H9 (cell line): ENCODE measurements around the gene FRRS1. TPM values are rescaled to one million over a fixed set of nuclear protein-coding genes. Genes with fewer than 3 reads are reported as not detected.

ENCODE experiments used
- DNase-seq: peaks from one replicate; pipeline ENCODE4 v3.0.0-alpha.2; 2017
- H2AFZ ChIP-seq: one replicate; pipeline ENCODE4 v1.6.1; 2013; ENCODE audit warnings: mild to moderate bottlenecking, low read length, control low read depth, moderate library complexity
- H2AK5ac ChIP-seq: 2 replicates; pipeline ENCODE4 v1.6.1; 2013; ENCODE audit warnings: low read length, control low read depth, mixed read lengths; ENCODE audit not compliant: insufficient read length
- H2BK120ac ChIP-seq: one replicate; pipeline ENCODE4 v1.6.1; 2013; ENCODE audit warnings: low read depth, mild to moderate bottlenecking, low read length, control low read depth, inconsistent platforms; ENCODE audit not compliant: poor library complexity, severe bottlenecking
- H2BK12ac ChIP-seq: 2 replicates; pipeline ENCODE4 v1.6.1; 2013; ENCODE audit warnings: low read length, control low read depth, mixed read lengths, low read depth; ENCODE audit not compliant: insufficient read length
- H2BK15ac ChIP-seq: 2 replicates; pipeline ENCODE4 v1.6.1; 2013; ENCODE audit warnings: low read depth, low read length, control low read depth
- H2BK20ac ChIP-seq: one replicate; pipeline ENCODE4 v1.6.1; 2013; ENCODE audit warnings: low read depth, mild to moderate bottlenecking, low read length, control low read depth, inconsistent platforms; ENCODE audit not compliant: poor library complexity, severe bottlenecking
- H2BK5ac ChIP-seq: 2 replicates; pipeline ENCODE4 v1.6.1; 2013; ENCODE audit warnings: low read length, control low read depth, mixed read lengths; ENCODE audit not compliant: insufficient read length
- H3K14ac ChIP-seq: 2 replicates; pipeline ENCODE4 v1.6.1; 2013; ENCODE audit warnings: low read length, control low read depth; ENCODE audit not compliant: insufficient read depth
- H3K18ac ChIP-seq: 2 replicates; pipeline ENCODE4 v1.6.1; 2013; ENCODE audit warnings: low read depth, mild to moderate bottlenecking, mixed read lengths, low read length, control low read depth; ENCODE audit not compliant: insufficient read length
- H3K23ac ChIP-seq: 2 replicates; pipeline ENCODE4 v1.6.1; 2013; ENCODE audit warnings: low read length, control low read depth, mixed read lengths, low read depth; ENCODE audit not compliant: insufficient read length
- H3K23me2 ChIP-seq: 2 replicates; pipeline ENCODE4 v1.6.1; 2013; ENCODE audit warnings: low read depth, mild to moderate bottlenecking, mixed read lengths, low read length, control low read depth; ENCODE audit not compliant: insufficient read length, poor library complexity, severe bottlenecking
- H3K27ac ChIP-seq: 2 replicates; pipeline ENCODE4 v1.5.1; 2013; ENCODE audit warnings: low read length, control low read depth, mixed read lengths, low read depth; ENCODE audit not compliant: insufficient read length
- H3K27me3 ChIP-seq: 2 replicates; pipeline ENCODE4 v1.6.1; 2013; ENCODE audit warnings: low read length, control low read depth, inconsistent platforms; ENCODE audit not compliant: insufficient read depth
- H3K4ac ChIP-seq: 2 replicates; pipeline ENCODE4 v1.6.1; 2013; ENCODE audit warnings: low read depth, mild to moderate bottlenecking, control low read depth, inconsistent platforms, low read length, moderate library complexity
- H3K4me1 ChIP-seq: 2 replicates; pipeline ENCODE4 v1.6.1; 2013; ENCODE audit warnings: low read length, control low read depth, inconsistent platforms; ENCODE audit not compliant: insufficient read depth
- H3K4me2 ChIP-seq: 2 replicates; pipeline ENCODE4 v1.6.1; 2013; ENCODE audit warnings: low read length, control low read depth, mixed read lengths; ENCODE audit not compliant: insufficient read length, insufficient read depth
- H3K56ac ChIP-seq: 2 replicates; pipeline ENCODE4 v1.6.1; 2013; ENCODE audit warnings: low read depth, mild to moderate bottlenecking, mixed read lengths, low read length, control low read depth; ENCODE audit not compliant: insufficient read length
- H3K79me1 ChIP-seq: 2 replicates; pipeline ENCODE4 v1.6.1; 2013; ENCODE audit warnings: low read depth, mild to moderate bottlenecking, moderate library complexity, low read length, control low read depth, inconsistent platforms; ENCODE audit not compliant: insufficient read depth, poor library complexity, severe bottlenecking
- H3K79me2 ChIP-seq: 2 replicates; pipeline ENCODE4 v1.6.1; 2013; ENCODE audit warnings: low read length, control low read depth, inconsistent platforms; ENCODE audit not compliant: insufficient read depth
- H3K9ac ChIP-seq: 2 replicates; pipeline ENCODE4 v1.6.1; 2013; ENCODE audit warnings: low read length, control low read depth, mixed read lengths; ENCODE audit not compliant: insufficient read length; ENCODE audit errors: extremely low read depth
- H3K9me3 ChIP-seq: one replicate; pipeline ENCODE4 v1.6.1; 2013; ENCODE audit warnings: low read depth, low read length, inconsistent platforms; ENCODE audit not compliant: control insufficient read depth
- H3T11ph ChIP-seq: one replicate; pipeline ENCODE4 v1.6.1; 2013; ENCODE audit warnings: mild to moderate bottlenecking, low read length, control low read depth, inconsistent platforms
- H4K20me1 ChIP-seq: one replicate; pipeline ENCODE4 v1.6.1; 2013; ENCODE audit not compliant: control insufficient read depth, insufficient read length, insufficient read depth
- H4K5ac ChIP-seq: 2 replicates; pipeline ENCODE4 v1.6.1; 2013; ENCODE audit warnings: low read depth, mild to moderate bottlenecking, mixed read lengths, low read length, control low read depth; ENCODE audit not compliant: insufficient read length
- H4K8ac ChIP-seq: replicated peaks from 2 replicates; pipeline ENCODE4 v1.6.1; 2013; ENCODE audit warnings: low read length, control low read depth, mixed read lengths, low read depth; ENCODE audit not compliant: insufficient read length
- H4K91ac ChIP-seq: 2 replicates; pipeline ENCODE4 v1.6.1; 2013; ENCODE audit warnings: low read depth, mild to moderate bottlenecking, moderate library complexity, mixed read lengths, low read length, control low read depth; ENCODE audit not compliant: insufficient read length
- H3K27ac Mint-ChIP-seq, 3 experiments: 2 replicates in 2 of 3; 3 replicates in 1 of 3; pipeline ENCODE4 v1.8.0; 2020 to 2021; ENCODE audit warnings: mixed read lengths in 3 of 3, mild to moderate bottlenecking in 1 of 3, moderate library complexity in 1 of 3
- H3K27me3 Mint-ChIP-seq: 2 replicates; pipeline ENCODE4 v1.8.0; 2021; ENCODE audit warnings: low read depth, mild to moderate bottlenecking, moderate library complexity, mixed read lengths
- H3K36me3 Mint-ChIP-seq, 3 experiments: 2 replicates in 2 of 3; 3 replicates in 1 of 3; pipeline ENCODE4 v1.8.0; 2020 to 2021; ENCODE audit warnings: low read depth in 3 of 3, mixed read lengths in 3 of 3; ENCODE audit not compliant: insufficient read depth in 1 of 3
- H3K4me1 Mint-ChIP-seq, 2 experiments: 2 replicates each; pipeline ENCODE4 v1.8.0; 2020; ENCODE audit warnings: mixed read lengths in 2 of 2
- H3K4me3 Mint-ChIP-seq, 2 experiments: 2 replicates in 1 of 2; 3 replicates in 1 of 2; pipeline ENCODE4 v1.8.0; 2020 to 2021; ENCODE audit warnings: mild to moderate bottlenecking in 2 of 2, mixed read lengths in 2 of 2, moderate library complexity in 1 of 2
- H3K9me3 Mint-ChIP-seq, 2 experiments: 2 replicates in 1 of 2; 3 replicates in 1 of 2; pipeline ENCODE4 v1.8.0; 2020; ENCODE audit warnings: mild to moderate bottlenecking in 2 of 2, mixed read lengths in 2 of 2, moderate library complexity in 1 of 2
- WGBS: extraction: QIAGEN DNeasy Blood & Tissue Kit; methylation state at CpG from one replicate; pipeline ENCODE4 v1.1.7; 2013; ENCODE audit warnings: missing lambda C conversion rate, low lambda C conversion rate, mixed read lengths; ENCODE audit not compliant: insufficient read length; ENCODE audit errors: extremely low coverage; 5-methylcytosine and 5-hydroxymethylcytosine counted together
- total RNA-seq: library from RNA; stranded (reverse); gene quantifications from 2 replicates; pipeline ENCODE4 v1.2.1, GENCODE V29; 2021
- TF ChIP-seq, protein P1 (sequence below): fragments of 200-600 bp; sonication (generic); conservative IDR thresholded peaks from 3 replicates; pipeline ENCODE4 v1.8.0; 2021; ENCODE audit warnings: antibody characterized with exemption, mild to moderate bottlenecking

FRRS1 gene
- total RNA-seq, 1 experiment from 2014 or later = 5.6 TPM

DNA sequence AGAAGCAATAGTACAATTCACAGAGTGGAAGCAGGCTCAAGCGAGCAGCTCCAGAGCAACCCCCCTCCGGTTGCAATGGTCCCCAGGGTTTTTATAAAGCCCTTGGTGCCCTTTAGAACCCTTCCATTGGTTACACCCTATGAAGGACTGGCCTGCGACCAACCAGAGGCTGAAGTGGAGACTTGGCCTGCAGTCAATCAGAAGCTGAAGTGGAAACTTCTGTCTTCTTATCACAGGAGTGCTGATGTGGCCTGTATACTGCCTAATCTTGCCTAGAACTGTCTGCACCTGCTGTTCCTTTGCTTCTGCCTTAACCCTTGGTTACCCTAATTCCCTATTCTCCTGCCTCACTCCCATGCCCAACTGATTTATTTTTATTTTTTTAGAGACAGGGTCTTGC lies 15.4 kb upstream of the FRRS1 start:
- no peak overlapping the region for H2AK5ac ChIP-seq
- Mint-ChIP-seq H3K4me3 (no peak overlapping the region), H3K36me3 (no peaks in the 10 kb centered on the region), H3K27ac (no peak overlapping the region), H3K27me3 (peaks cover 1% of the 10 kb centered on the region; the same call in 1 of the 2 replicates), H3K4me1 (no peaks in the 10 kb centered on the region), H3K9me3 (no peaks in the 10 kb centered on the region)
- no peak overlapping the region for H3K9ac ChIP-seq
- H3K56ac ChIP-seq = no peak overlapping the region
- no peak overlapping the region for H2BK15ac ChIP-seq
- no peak overlapping the region for H3K27ac ChIP-seq
- no peak for DNase-seq
- no peaks in the 10 kb centered on the region for H3K79me1 ChIP-seq
- no peaks in the 10 kb centered on the region for H3K23me2 ChIP-seq
- no peak overlapping the region for H4K91ac ChIP-seq
- H3T11ph ChIP-seq = no peak overlapping the region
- no peak overlapping the region for H2BK5ac ChIP-seq
- no peak overlapping the region for H2BK20ac ChIP-seq
- no peak overlapping the region for H3K14ac ChIP-seq
- no peak overlapping the region for H3K23ac ChIP-seq
- H2BK12ac ChIP-seq = no peak overlapping the region
- H2AFZ ChIP-seq = no peak overlapping the region
- TF ChIP-seq, protein P1, sequence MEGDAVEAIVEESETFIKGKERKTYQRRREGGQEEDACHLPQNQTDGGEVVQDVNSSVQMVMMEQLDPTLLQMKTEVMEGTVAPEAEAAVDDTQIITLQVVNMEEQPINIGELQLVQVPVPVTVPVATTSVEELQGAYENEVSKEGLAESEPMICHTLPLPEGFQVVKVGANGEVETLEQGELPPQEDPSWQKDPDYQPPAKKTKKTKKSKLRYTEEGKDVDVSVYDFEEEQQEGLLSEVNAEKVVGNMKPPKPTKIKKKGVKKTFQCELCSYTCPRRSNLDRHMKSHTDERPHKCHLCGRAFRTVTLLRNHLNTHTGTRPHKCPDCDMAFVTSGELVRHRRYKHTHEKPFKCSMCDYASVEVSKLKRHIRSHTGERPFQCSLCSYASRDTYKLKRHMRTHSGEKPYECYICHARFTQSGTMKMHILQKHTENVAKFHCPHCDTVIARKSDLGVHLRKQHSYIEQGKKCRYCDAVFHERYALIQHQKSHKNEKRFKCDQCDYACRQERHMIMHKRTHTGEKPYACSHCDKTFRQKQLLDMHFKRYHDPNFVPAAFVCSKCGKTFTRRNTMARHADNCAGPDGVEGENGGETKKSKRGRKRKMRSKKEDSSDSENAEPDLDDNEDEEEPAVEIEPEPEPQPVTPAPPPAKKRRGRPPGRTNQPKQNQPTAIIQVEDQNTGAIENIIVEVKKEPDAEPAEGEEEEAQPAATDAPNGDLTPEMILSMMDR = no peak
- H3K4me1 ChIP-seq = no peaks in the 10 kb centered on the region
- H2BK120ac ChIP-seq = no peak overlapping the region
- no peak overlapping the region for H3K4me2 ChIP-seq
- no peaks in the 10 kb centered on the region for H3K79me2 ChIP-seq
- H3K18ac ChIP-seq = no peak overlapping the region
- no peak overlapping the region for H3K4ac ChIP-seq
- no CpG with 5 or more reads among the region's 3 CpGs for WGBS
- no peaks in the 10 kb centered on the region for H3K27me3 ChIP-seq
- peaks cover 2% of the 10 kb centered on the region for H4K20me1 ChIP-seq
- no peak overlapping the region for H4K8ac ChIP-seq
- no peak overlapping the region for H4K5ac ChIP-seq
- no peaks in the 10 kb centered on the region for H3K9me3 ChIP-seq
